Lung (tissue), 12 donors: Measurements from ENCODE around the gene ALKBH3. TPM values are rescaled to one million over a fixed set of nuclear protein-coding genes. Genes with fewer than 3 reads are reported as not detected.

Source experiments
- ATAC-seq: fragments of 200-7000 bp; cut with Tn5 transposase; one replicate; pipeline ENCODE4 v1.9.1; 2020; ENCODE audit warnings: moderate number of reproducible peaks; ENCODE audit not compliant: insufficient read depth, low FRiP score
- DNase-seq, 3 donors: peaks; one replicate each; pipeline ENCODE4 v3.0.0-alpha.2; 2013 to 2017
- H3K27ac ChIP-seq, 2 donors: one replicate each; pipeline ENCODE4 v1.5.1; 2013; ENCODE audit warnings: mild to moderate bottlenecking in 2 of 2, moderate library complexity in 2 of 2, control low read depth in 1 of 2, inconsistent platforms in 1 of 2, low read depth in 1 of 2, low read length in 1 of 2
- H3K27me3 ChIP-seq, 3 donors: one replicate each; pipeline ENCODE4 v1.5.1; 2013; ENCODE audit warnings: low read length in 2 of 3; ENCODE audit not compliant: control insufficient read depth in 3 of 3, insufficient read depth in 3 of 3
- H3K36me3 ChIP-seq, 4 donors: one replicate each; pipeline ENCODE4 v1.5.1; 2013; ENCODE audit warnings: low read length in 4 of 4, mild to moderate bottlenecking in 1 of 4, moderate library complexity in 1 of 4; ENCODE audit not compliant: control insufficient read depth in 4 of 4, insufficient read depth in 4 of 4
- H3K4me1 ChIP-seq, 5 donors: one replicate each; pipeline ENCODE4 v1.5.1; 2013; ENCODE audit warnings: low read length in 5 of 5, mild to moderate bottlenecking in 2 of 5, moderate library complexity in 1 of 5; ENCODE audit not compliant: control insufficient read depth in 5 of 5, insufficient read depth in 5 of 5
- H3K4me3 ChIP-seq: one replicate; pipeline ENCODE4 v1.5.1; 2013; ENCODE audit warnings: mild to moderate bottlenecking, control low read depth, moderate library complexity
- H3K9ac ChIP-seq, 2 donors: one replicate each; pipeline ENCODE4 v1.5.1; 2013; ENCODE audit warnings: low read length in 2 of 2, control low read depth in 1 of 2; ENCODE audit not compliant: insufficient read depth in 1 of 2
- H3K9me3 ChIP-seq, 4 donors: one replicate each; pipeline ENCODE4 v1.5.1; 2013; ENCODE audit warnings: low read length in 3 of 4, mild to moderate bottlenecking in 1 of 4, moderate library complexity in 1 of 4; ENCODE audit not compliant: control insufficient read depth in 4 of 4, insufficient read depth in 3 of 4
- CTCF ChIP-seq: IDR thresholded peaks from 2 replicates; pipeline ENCODE4 v1.5.1; 2012; ENCODE audit warnings: mild to moderate bottlenecking; ENCODE audit errors: control extremely low read depth, extremely low read depth
- WGBS, 2 donors: extraction: QIAGEN DNeasy Blood & Tissue Kit; methylation state at CpG; one replicate each; pipeline ENCODE4 v1.1.7; 2013; 5-methylcytosine and 5-hydroxymethylcytosine counted together
- polyA plus RNA-seq, 2 donors: library from polyadenylated mRNA; stranded (reverse); fragments of 200-250 nt; gene quantifications; one replicate each; pipeline ENCODE4 v1.2.1, GENCODE V29; 2013
- total RNA-seq, 2 donors: library from RNA; depleted of rRNA in 1 of 2; stranded (reverse); fragments of >200 nt in 1 of 2; gene quantifications; one replicate each; pipeline ENCODE4 v1.2.1, GENCODE V29; 2014 to 2021
- donor health status: control.
- donor health status: control.
- donor health status: Bipolar disorder and iron deficiency.
- donor health status: healthy.
- donor health status: DM: yes; HTN: yes; CAD: no.

Gene ALKBH3
- total and polyA plus RNA-seq, 4 donors, result 22.6 to 43.7 (median 33.2) TPM

GRCh38 chr11:43936076-43936475 is 55.4 kb downstream of the ALKBH3 start:
- H3K4me1 ChIP-seq, result peaks cover 0 to 58% (median 28%) of the 10 kb centered on the region in 5 donors
- H3K36me3 ChIP-seq, result no peaks in the 10 kb centered on the region
- H3K9me3 ChIP-seq, result no peaks in the 10 kb centered on the region
- ATAC-seq (no peak), DNase-seq (peak in 1 of 3 donors; percentile 19)
- no peak overlapping the region for H3K4me3 ChIP-seq
- no peak for TF ChIP-seq CTCF
- no peak overlapping the region for H3K27ac ChIP-seq
- H3K9ac ChIP-seq, result no peak overlapping the region
- WGBS, 2 donors, result 54 to 59% methylated on average over 7 of the region's 7 CpGs
- no peaks in the 10 kb centered on the region for H3K27me3 ChIP-seq

DNA sequence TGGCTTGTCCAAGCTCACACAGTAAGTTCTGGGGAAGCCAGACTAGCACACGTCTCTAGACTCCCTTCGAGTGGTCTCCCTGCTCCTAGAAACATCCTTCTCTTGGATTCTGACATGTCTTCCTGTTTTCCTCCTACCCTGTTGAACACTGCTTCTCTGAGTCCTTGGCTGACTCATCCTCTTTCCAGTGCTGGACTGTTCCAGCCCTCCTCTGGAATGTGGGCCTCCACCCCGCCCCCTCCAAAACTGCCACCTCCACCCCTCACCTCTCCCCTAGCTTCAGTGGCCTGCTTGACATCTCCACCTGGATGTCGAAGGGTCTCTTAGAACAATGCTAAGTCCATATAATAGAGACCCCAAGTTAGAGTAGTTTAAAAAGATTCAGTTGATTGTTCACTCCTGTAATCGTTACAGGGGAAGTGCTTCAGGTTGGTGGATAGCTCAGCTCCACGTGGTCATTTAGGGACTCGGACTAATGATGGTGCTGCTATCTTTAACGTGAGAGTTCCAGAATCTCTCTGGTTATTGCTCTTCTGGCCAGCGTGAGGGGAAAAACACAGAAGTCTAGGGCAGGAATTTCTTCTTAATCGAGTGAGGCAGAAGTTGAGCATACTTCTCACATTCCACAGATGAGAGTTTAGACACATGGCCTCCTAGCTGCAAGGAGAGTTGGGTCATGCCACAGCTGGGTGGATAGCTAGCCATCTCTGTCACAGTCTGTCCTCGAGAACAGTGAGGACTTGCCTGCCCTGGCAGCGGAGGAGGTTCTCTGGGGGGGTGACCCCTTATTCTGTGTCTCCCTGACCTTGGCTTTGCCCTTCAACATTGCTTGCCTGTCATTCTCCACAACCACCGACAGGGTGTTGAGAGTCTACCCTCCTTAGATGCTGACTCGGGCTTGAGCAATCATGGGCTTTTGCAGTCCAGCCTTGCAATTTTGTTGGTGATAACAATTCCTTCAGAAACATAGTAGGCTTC is 57.1 kb downstream of the ALKBH3 start:
- Histone ChIP-seq H3K36me3 (no peaks in the 10 kb centered on the region), H3K4me3 (no peak overlapping the region), H3K27ac (peak overlapping the region in 1 of 2 donors; percentile 42), H3K27me3 (no peaks in the 10 kb centered on the region), H3K4me1 (peaks cover 0 to 51% (median 24%) of the 10 kb centered on the region in 5 donors), H3K9ac (no peak overlapping the region), H3K9me3 (no peaks in the 10 kb centered on the region)
- ATAC-seq (peak; percentile 32), DNase-seq (peak in 2 of 3 donors; percentile 59 to 61)
- no peak for TF ChIP-seq CTCF
- WGBS, 2 donors, result 59 to 71% methylated on average over 14 of the region's 14 CpGs

DNA sequence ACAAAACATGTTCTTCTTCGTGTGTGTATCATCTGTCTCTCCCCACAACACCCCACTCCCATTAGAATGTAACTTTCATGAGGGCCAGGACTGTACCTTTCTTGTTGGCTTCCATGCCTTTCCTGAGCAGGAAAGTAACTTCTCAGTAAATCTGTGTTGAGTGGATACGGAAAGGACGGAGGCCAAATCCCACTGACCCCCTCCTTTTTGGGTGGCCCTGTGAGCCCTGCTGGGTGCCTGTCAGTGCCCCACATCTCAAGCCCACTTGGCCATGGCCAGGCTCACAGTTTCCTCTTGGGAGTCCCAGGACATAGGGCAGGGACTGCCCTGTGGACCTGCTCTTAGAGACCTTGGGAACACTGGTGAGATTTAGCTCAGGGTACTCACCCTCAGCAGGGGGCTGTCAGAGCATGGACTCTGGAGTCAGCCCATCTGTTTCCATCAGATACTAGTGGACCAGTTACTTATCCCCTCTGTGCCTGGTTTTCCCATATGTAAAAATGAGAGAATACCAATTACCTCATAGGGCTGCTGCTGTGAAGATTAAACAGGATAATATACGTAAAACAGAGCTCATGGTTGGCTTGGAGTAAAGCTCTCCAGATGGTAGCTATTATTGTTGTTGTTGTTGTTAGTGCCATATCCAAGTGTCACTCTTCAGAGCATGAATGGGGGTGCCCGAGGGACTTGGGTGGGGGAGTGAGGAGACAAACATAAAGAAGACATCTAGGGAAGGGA is 60.8 kb downstream of the ALKBH3 start:
- ATAC-seq (no peak), DNase-seq (no peak)
- 64% methylated on average over 5 of the region's 5 CpGs for WGBS, 2 donors
- Histone ChIP-seq H3K4me3 (no peak overlapping the region), H3K9ac (peak overlapping the region in 1 of 2 donors; percentile 79), H3K4me1 (peaks cover 0 to 28% (median 8%) of the 10 kb centered on the region in 5 donors), H3K27me3 (peaks cover 0 to 2% (median 0%) of the 10 kb centered on the region in 3 donors), H3K27ac (peak overlapping the region in 1 of 2 donors; percentile 79), H3K36me3 (peaks cover 0 to 9% (median 2%) of the 10 kb centered on the region in 4 donors), H3K9me3 (peaks cover 0 to 2% (median 0%) of the 10 kb centered on the region in 4 donors)
- no peak for TF ChIP-seq CTCF
